Measurements from ENCODE around the gene PPP2R5A.
"Not testable (repeated sequence)": the region's sequence is repeated elsewhere in the genome, so short reads cannot be mapped to it uniquely, and the experiment has no call there.

Gene PPP2R5A

DNA sequence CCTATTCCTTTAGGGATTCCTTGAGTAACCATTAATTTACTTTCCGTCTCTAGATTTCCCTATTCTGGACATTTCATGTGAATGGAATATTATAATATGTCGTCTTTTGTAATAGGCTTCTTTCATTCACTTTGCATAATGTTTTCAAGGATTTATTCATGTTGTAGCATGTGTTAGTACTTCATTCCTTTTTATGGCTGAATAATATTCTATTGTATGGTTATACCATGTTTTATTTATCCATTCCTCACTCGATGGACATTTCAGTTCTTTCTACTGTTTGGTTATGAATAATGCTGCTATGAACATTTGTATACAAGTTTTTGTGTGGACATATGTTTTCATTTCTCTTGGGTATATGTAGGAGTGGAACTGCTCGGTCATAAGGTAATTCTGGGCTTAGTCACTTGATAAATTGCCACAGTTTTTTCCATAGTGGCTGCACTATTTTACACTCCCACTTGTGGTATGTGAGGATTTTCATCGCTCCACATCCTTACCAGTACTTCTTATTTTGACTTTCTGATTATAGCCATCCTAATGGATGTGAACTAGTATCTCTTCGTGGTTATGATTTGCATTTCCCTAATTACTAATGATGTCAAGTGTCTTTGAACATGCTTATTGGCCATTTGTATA lies 17.7 kb downstream of the PPP2R5A start:
- no peak for DNase-seq

DNA sequence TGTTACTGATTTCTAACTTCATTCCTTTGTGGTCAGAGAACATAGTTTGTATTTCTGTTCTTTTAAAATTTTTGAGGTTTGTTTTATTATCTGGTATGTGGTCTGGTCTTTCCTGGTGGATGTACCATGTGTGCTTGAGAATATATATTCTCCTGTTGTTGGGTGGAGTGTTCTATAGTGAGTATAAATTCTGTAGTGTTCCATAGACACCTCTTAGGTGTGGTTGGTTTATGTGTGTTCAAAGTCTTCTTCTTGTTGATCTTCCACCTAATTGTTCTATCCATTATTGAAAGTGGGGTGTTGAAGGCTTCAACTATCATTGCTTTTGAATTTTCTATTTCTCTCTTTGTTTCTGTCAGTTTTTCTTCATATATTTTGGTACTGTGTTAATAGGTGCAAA lies 20.1 kb downstream of the PPP2R5A start:
- DNase-seq = no peak

DNA sequence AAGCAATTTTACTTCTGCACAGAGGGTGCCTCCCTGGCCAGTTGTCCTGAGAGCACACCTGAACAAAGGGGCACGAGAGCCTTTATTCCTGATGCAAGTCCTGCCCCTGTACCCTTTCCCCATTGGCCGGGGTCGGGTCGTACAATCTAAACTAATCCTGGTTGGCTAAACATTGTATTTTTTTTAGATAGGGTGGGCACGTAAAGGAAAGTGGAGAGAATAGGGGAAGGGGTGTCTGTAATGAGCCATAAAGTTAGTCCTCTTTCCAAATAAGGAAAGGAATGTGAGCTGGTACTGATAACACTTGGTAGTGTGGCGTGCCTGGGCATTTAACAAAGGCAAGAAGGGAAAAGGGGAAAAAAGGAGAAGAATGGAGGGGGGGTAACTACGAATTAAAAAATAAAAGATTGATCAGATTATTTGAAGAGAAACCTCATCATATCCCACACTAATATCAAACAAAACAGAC lies 20.8 kb downstream of the PPP2R5A start:
- DNase-seq = not testable (repeated sequence)

DNA sequence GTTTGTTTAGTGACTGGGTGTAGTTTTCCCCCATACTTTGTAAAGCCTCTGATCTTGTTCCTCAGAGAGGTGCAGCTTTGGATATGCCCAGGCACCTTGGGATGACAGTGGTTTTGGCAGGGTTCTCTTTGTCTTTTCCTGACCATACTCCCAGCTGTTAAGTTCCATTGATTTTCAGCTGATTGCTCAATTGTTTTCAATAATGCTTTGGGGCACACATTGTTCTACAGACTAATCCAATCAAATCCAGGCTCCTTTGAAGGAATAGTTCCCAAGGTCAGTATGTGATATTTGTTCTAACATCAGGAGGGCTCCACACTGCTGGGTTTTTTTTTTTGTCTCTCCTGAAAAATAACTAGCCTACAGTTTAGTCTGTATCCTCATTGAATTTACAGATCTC lies 24.8 kb downstream of the PPP2R5A start:
- DNase-seq = no peak

DNA sequence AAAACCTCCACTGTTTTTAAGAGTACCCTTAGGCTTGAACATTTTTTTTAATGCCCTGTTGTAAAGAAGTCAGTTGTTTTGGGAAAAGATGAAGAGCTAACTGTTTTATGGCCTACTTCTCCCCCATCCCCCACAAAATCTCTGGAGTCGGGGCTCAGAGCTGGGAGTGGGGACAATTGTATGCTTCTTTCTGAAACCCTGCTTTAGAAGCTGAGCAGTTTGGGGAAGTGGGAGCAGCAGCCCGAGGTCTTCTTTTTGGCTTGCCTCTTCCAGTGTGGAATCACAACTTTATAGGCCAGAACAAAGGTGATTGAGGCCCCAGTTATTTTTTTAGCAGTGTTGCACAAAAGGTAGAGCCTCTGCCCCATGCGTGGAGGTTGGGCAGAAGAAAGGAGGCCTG lies 25.2 kb downstream of the PPP2R5A start:
- no peak for DNase-seq

DNA sequence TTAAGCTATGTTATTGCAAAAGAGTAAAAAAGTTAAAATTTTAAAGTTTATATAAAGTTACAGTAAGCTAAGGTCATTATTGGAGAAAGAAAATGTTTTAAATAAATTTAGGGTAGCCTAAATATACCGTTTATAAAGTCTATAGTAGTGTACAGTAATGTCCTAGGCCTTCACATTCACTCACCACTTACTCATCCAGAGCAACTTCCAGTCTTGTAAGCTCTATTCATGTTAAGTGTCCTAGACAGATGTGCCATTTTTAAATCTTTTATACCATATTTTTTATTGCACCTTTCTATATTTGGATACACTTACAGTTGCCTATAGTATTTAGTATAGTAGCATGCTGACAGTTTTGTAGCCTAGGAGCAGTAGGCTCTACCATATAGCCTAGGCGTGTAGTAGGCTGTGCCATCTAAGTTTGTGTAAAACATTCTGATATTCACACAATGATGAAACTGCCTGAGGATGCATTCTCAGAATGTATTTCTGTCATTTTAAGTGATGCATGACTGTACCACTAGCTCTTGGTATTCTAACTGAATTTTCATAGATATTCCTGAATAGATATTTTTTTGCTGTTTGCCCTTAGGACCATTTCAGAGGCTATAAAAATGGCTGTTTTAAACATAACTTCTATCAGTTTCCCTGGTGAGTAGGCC lies 26.8 kb downstream of the PPP2R5A start:
- DNase-seq = no peak

DNA sequence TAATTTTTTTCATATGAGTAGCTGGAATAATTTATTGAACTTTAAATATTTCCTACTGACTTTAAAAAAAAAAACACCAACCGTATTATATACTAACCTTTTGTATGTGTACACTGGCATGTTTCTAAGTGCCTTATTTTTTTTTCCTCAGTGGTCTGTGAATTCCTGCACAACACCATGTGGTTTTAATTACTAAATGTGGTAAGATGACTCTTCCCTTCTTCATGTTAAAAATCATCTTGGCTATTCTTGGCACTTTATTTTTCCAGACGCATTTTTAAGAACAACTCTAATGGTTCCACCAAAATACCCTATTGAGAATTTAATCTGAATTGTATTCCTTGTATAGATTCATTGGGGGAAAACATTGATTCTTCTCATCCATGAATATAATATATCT lies 28.4 kb downstream of the PPP2R5A start:
- DNase-seq = no peak

DNA sequence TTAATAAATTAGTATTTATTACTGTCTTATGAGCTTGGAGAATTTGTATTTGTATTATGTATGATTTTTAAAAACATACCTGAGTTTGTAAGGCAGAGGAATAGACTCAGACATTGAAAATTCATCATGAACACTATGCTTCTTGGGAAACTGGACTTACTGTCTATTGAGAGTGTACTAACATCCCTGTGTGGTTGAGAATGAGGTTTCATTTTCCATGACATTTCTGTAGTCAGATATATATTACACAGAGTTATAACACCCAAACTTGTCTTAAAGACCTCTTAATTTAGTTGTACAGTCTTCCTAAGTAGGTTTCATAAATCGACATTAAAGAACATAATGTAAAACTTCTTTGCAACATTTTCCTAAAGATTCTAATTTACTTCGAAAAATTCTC lies 30.0 kb downstream of the PPP2R5A start:
- no peak for DNase-seq

DNA sequence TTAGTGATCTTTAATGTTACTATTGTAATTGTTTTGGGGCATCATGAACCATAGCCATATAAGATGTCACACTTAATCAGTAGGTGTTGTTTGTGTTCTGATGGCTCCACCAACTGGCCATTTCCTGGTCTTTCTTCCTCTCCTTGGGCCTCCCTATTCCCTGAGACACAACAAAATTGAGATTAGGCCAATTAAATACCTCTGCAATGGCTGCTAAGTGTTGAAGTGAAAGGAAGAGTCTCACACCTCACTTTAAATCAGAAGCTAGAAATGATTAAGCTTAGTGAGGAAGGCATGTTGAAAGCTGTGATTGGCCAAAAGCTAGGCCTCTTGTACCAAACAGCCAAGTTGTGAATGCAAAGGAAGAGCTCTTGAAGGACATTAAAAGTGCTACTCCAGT lies 30.7 kb downstream of the PPP2R5A start:
- DNase-seq = no peak

DNA sequence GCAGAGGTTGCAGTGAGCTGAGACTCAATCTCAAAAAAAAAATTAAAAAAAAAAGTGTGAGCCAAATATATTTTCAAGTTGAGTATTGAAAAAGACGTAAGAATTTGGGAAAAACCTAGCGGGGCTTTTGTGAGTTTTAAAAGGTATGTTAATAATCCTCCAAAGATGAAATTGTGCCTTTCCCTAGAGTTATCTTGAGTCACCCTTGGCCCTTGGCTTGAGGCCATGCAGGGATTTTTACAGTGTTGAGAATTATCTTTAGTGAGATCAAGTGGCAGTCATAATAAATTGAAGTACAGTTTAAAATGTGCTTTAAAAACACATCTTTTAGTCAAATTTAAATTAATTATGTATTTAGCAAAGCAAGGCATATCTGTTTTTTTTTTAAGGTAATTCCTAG lies 32.7 kb downstream of the PPP2R5A start:
- DNase-seq = no peak

DNA sequence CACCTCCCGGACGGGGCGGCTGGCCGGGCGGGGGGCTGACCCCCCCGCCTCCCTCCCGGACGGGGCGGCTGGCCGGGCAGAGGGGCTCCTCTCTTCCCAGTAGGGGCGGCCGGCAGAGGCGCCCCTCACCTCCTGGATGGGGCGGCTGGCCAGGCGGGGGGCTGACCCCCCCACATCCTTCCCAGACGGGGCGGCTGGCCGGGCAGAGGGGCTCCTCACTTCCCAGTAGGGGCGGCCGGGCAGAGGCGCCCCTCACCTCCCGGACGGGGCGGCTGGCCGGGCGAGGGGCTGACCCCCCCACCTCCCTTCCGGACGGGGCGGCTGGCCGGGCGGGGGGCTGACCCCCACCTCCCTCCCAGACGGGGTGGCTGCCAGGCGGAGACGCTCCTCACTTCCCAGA lies 35.8 kb downstream of the PPP2R5A start:
- not testable (repeated sequence) for DNase-seq

DNA sequence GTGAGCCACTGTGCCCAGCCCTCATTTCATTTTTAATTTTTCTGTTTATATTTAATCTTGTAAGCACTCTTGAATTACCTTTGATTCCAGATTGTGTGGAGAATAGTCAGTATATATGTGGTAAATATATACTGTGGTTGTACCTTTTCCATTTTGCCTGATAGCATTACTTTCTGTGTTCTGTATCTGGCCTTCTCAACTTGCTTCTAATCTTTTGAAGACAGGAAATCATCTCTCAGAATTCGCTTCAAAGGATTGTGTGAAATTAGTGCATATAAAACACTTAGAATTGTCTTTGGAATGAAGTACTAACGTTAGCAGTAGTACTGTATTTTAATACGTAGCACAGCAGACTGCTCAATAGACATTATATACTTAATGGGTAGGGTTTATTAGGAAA lies 37.9 kb downstream of the PPP2R5A start:
- no peak for DNase-seq

DNA sequence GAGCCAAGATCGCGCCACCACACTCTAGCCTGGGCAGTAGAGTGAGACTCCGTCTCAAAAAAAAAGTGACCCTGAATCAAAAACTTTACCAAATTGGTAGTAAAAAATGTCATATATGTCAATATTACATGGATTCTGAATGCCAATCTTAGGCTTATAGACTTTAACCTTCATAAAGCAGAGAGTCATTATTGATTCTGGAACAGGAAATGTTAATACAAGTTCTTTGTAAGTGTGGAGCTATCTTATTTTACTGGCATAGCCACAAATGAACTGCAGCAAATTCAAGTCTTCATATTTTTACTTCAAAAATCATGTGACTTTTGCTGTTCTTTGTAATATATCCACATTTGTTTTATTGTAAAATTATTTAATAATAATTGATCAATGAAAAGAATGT lies 41.3 kb downstream of the PPP2R5A start:
- no peak for DNase-seq

DNA sequence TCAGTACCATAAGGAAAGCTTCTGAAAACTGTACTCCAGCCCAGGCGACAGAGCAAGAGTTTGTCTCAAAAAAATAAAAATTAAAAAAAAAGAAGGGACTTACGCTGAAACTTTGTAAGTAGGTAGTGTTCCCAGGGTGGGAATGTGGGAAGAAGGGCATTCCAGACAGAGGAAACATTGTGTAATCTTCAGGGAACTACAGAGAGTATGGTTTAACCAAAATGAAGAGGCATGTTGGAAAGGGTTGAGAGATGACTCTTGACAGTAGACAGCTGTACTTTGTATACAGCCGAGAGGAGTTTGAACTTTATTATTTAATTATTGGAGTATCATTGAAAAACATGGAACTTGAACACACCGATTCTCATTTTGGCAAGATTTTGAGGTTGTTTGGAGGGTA lies 43.0 kb downstream of the PPP2R5A start:
- no peak for DNase-seq

DNA sequence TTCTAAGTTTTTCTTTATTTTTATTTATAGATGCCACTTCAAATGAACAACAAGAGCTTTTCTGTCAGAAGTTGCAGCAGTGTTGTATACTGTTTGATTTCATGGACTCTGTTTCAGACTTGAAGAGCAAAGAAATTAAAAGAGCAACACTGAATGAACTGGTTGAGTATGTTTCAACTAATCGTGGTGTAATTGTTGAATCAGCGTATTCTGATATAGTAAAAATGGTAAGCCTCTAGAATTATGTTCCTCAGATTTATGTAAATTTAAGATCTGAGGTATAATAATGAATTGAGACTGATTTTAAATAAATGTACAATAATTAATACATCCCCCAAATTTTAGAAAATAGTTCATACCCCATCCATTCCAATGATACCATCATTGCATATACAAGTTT lies 43.9 kb downstream of the PPP2R5A start:
- no peak for DNase-seq

DNA sequence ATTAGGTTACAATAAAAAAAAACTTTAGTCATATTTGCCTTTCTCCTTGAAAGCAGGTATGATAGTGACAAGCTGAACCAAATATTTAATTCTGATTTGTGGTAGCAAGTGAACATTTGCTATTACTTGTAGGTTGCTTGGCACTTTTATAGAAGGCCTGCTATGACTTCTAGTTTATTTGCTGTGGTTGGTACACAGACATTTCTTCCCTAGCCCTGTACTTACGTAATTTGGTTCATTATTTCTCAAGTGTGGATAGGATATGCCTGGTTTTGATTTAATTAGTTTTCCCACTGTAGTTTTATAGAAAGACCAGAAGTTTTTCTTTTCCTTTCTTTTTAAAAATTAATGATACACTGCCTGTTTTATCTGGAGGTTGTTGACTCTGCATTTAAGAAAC lies 55.9 kb downstream of the PPP2R5A start:
- DNase-seq = no peak

DNA sequence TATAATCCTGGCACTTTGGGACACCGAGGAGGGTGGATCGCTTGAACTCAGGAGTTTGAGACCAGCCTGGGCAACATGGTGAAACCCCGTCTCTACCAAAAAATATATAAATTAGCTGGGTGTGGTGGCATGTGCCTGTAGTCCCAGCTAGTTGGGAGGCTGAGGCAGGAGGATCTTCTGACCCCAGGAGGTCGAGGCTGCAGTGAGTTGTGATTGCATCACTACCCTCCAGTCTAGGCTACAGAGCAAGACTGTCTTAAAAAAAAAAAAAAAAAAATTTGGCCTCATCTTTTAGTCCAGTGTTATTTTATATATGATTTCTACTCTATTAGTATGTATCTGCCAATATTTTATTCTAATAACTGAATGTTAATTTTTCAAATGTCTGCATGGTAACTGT lies 59.7 kb downstream of the PPP2R5A start:
- no peak for DNase-seq

DNA sequence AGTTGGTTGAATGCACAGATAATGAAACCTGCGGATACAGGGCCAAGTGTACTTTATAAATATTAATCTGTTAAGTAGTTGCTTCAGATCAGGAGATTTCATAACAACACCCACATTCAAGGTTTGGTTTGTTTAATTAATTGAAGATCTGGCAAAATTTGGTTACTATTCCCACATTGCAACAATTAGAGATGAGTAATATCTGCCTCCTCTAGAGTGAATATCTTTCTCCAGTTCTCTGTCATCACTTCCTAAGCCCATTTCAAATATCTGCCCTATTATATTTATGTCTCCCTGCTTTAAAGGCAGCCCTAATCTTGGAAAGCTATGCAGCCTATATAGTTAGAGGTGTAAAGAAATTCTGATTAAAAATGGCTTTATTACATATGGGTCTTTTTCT lies 61.4 kb downstream of the PPP2R5A start:
- DNase-seq = no peak

DNA sequence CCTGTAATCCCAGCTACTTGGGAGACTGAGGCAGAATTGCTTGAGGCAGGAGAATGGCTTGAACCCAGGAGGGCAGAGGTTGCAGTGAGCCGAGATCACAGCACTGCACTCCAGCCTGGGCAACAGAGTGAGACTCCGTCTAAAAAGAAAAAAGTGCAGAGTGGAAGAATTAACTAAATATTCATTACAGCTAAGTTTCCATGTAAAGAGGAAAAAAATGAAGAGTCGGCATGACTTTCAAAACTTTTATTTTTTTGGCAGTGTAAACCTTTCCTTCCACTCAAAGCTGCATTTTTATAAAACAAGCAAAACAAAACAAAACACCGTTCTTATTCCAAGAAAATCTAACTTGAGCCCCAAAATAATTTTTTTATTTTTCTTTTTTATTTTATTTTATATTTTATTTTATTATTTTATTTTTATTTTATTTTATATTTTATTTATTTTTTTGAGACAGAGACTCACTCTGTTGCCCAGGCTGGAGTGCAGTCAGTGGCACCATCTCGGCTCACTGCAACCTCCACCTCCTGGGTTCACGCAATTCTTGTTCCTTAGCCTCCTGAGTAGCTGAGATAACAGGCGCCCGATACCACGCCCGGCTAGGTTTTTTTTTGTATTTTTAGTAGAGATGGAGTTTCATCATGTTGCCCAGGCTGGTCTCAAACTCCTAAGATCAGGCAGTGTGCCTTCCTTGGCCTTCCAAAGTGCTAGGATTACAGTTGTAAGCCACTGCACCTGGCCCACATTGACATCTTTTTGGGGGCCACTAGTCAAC lies 66.6 kb downstream of the PPP2R5A start:
- DNase-seq = no peak

DNA sequence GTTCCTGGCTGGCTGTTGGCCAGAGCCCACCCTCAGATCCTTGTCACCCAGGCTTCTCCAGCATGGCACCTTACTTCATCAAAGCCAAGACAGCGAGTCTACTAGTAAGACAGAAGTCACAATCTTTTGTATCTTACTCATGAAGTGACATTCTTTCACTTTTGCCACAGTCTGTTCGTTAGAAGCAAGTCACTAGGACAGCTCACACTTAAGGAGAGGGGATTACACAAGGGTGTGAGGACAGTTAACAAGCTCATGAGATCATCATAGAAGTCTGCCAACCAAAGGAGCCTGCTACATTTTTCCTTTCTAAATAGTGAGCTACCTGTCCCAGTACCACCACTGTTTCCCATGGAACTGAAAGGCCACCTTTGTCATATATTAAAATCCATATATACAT lies 68.0 kb downstream of the PPP2R5A start:
- no peak for DNase-seq

DNA sequence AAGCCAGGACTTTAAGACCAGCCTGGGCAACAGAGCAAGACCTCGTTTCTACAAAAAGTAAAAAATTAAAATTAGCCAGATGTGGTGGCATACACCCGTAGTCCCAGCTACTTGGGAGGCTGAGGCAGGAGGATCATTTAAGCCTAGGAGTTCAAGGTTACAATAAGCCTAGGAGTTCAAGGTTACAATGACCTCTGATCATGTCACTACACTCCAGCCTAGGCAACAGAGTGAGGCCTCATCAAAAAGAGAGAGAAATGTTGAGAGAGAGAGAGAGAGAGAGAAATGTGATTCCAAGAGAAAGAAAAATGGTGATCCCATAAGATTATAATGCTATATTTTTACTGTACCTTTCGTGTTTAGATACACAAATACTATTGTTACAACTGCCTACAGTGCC lies 69.3 kb downstream of the PPP2R5A start:
- DNase-seq = no peak

DNA sequence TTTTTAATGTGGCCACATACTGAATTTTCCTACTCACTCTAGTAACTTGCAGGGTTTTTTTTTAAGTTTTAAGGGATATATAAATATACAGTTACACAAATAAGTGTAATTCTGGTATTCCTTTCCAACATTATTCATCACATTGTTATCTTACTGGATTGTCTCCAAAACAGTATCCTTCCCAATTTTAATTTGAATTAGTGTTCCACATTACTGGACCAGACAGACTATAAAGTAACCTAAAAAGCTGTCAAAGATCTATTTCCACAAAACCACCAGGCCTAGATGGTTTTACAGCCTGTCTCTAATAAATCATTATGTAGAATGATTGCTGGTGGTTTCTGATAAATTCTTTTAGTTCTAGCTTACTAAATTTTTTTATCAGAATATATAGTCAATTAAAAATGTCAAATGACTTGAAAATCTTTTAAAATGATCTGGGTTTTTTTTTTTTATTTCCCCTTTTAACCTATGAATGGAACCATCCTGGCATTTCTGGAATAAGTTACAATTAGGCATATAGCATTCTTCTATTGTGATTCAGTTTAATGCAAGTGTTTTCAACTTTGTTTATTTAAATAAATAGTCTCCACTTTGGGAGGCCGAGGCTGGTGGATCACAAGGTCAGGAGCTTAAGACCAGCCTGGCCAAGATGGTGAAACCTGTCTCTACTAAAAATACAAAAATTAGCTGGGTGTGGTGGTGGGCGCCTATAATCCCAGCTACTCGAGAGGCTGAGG lies 70.2 kb downstream of the PPP2R5A start:
- no peak for DNase-seq

DNA sequence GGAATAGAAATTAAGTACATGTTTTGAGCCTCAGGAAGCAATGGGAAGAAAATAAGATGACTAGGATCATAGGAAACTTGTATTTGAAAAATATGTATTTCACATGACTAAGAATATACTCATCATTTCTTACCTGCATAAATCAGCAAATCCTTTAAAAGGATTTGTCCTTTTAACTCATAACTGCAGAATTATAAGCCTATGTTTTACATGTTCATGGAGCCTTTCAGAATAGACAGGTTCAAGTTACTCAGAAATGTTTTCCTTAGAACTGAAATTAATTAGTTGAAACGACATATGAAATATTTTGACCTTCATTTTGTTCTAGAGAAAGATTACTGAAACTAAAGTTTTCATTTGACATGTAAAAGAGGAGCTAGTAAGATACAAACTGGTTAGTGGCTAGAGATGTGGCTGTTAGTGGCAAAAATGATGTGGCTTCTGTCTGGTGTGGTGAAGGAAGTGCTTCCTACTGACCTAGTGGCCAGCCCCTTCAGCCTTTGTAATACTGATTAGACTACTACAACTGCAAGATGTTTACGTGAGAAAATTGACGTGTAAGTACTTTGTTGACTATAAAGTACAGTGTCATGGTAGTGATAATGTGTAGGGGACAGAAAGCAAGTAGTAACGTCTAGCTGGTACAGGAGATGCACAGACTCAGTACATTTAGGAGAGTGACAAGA lies 74.7 kb downstream of the PPP2R5A start:
- DNase-seq = no peak

Data from activated T-cell treated with anti-CD3 and anti-CD28 coated beads for 4 hours (primary cell).